ENCODE measurements around the gene ZNF311. TPM values are rescaled to one million over a fixed set of nuclear protein-coding genes. Genes with fewer than 3 reads are reported as not detected.

Gene ZNF311
- total RNA-seq, 1 experiment from 2014 or later = 0.39 TPM

- BruUV-seq (replicated peaks) = no TSS peak
- POLR2A ChIA-PET = no interaction called here
- in situ Hi-C loops (cut with HindIII; ENCODE audit: low pct_unique_long_range_greater_than_20kb, low sequenced_read_pairs) = no loop called here
- no peaks in the 10 kb centered on the region for H3K36me3 ChIP-seq (ENCODE audit: control insufficient read depth, insufficient read depth, low read length)
- H3K9me3 ChIP-seq (ENCODE audit: control insufficient read depth, insufficient read depth, low read depth, low read length) = no peaks in the 10 kb centered on the region
- H3K27ac ChIP-seq (ENCODE audit: low read length) = no peak within 1 kb of the TSS
- TF ChIP-seq CTCF (IDR thresholded peaks at IDR 0.05) (no peak), REST (IDR thresholded peaks at IDR 0.05; ENCODE audit: insufficient read depth in 1 of 2, low read depth in 2 of 2, low read length in 1 of 2) (no peak), POLR2AphosphoS5 (IDR thresholded peaks at IDR 0.05; ENCODE audit: low read depth, low read length) (no peak), SIN3A (IDR thresholded peaks at IDR 0.05; ENCODE audit: borderline replicate concordance, insufficient read depth, low read depth, low read length) (no peak), TCF7L2 (IDR thresholded peaks at IDR 0.05; ENCODE audit: low read depth, low read length) (no peak)
- peaks cover 12% of the 10 kb centered on the region for H3K27me3 ChIP-seq (ENCODE audit: control insufficient read depth, insufficient read depth, low read length)
- intact Hi-C loops (cut with micrococcal nuclease; ENCODE audit: unreplicated experiment) = no loop called here
- no peak for DNase-seq (ENCODE audit: low read depth, low spot score)
- H3K4me3 ChIP-seq (ENCODE audit: low read depth in 2 of 2, low read length in 2 of 2) = no peak within 1 kb of the TSS
- ATAC-seq = no peak
- no peaks in the 10 kb centered on the region for H3K4me1 ChIP-seq (ENCODE audit: control insufficient read depth, insufficient read depth, low read length)
- CTCF ChIA-PET = no interaction called here
Observed at GRCh38 chr6:29045075-29045474, 40.0 kb upstream of the ZNF311 start, which contains the start of gene OR2W1. Gene OR2W1, minus strand, starts transcription at chr6:29045175. Its CDS starts 0 bp downstream, at chr6:29045175.

- DNase-seq (ENCODE audit: low read depth, low spot score) (no peak), ATAC-seq (no peak)
- Histone ChIP-seq H3K27ac (ENCODE audit: low read length) (no peak overlapping the region), H3K4me3 (ENCODE audit: low read depth in 2 of 2, low read length in 2 of 2) (no peak overlapping the region), H3K4me1 (ENCODE audit: control insufficient read depth, insufficient read depth, low read length) (no peaks in the 10 kb centered on the region), H3K9me3 (ENCODE audit: control insufficient read depth, insufficient read depth, low read depth, low read length) (no peaks in the 10 kb centered on the region), H3K36me3 (ENCODE audit: control insufficient read depth, insufficient read depth, low read length) (no peaks in the 10 kb centered on the region), H3K27me3 (ENCODE audit: control insufficient read depth, insufficient read depth, low read length) (no peaks in the 10 kb centered on the region)
- ChIA-PET POLR2A (no interaction called here), CTCF (no interaction called here)
- no TSS peak for BruUV-seq (replicated peaks)
- intact Hi-C loops (cut with micrococcal nuclease; ENCODE audit: unreplicated experiment) (no loop called here), in situ Hi-C loops (cut with HindIII; ENCODE audit: low pct_unique_long_range_greater_than_20kb, low sequenced_read_pairs) (no loop called here)
- no peak for TF ChIP-seq REST (IDR thresholded peaks at IDR 0.05; ENCODE audit: insufficient read depth in 1 of 2, low read depth in 2 of 2, low read length in 1 of 2)
Observed at GRCh38 chr6:29035951-29036350, 30.8 kb upstream of the ZNF311 start.
